Measurements from ENCODE around the gene CALCOCO2.
"Not testable (repeated sequence)": the region's sequence is repeated elsewhere in the genome, so short reads cannot be mapped to it uniquely, and the experiment has no call there.

The CALCOCO2 gene, protein sequence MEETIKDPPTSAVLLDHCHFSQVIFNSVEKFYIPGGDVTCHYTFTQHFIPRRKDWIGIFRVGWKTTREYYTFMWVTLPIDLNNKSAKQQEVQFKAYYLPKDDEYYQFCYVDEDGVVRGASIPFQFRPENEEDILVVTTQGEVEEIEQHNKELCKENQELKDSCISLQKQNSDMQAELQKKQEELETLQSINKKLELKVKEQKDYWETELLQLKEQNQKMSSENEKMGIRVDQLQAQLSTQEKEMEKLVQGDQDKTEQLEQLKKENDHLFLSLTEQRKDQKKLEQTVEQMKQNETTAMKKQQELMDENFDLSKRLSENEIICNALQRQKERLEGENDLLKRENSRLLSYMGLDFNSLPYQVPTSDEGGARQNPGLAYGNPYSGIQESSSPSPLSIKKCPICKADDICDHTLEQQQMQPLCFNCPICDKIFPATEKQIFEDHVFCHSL

DNA sequence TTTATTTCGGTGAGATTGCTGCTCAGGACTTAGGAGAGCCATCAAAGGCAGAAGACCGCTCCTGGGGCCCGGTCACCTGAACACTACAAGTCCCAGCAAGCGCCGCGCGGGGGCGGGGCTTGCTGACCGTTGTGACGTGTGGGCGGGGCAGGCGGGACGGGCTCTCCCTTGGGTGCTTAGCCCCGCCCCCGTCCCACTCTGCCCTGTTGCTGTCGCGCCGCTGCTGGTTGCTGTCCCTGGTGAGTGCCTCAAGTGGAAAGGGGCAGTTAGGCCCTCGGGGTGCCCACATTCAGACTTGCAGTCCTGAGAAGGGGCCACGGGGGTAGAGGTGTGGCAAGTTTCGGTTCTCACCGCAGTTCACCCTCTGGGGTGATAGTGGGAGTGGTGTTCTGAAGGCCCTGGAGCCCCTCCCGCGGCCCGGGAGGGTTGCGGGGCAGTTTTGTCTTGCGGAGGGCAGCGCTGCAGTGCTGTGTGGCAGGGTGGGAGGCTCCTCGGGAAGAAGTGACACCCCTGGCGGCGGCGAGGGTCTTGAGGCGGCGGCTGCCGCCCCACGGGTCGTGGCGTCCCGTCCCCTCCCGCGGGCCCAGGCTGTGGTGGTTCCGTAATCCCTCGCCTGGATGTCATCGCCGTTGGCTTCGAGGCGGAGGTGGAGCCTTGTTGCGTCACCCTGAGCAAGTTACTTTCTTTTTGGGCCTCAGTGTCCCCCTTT lies at the start of gene CALCOCO2:
TSS of gene CALCOCO2 (plus strand) at position 196 of the 709 bp plus-strand sequence. CDS start 10,673 bp downstream, outside the sequence.
- peak; percentile 94 for DNase-seq (ENCODE audit: low spot score)

DNA sequence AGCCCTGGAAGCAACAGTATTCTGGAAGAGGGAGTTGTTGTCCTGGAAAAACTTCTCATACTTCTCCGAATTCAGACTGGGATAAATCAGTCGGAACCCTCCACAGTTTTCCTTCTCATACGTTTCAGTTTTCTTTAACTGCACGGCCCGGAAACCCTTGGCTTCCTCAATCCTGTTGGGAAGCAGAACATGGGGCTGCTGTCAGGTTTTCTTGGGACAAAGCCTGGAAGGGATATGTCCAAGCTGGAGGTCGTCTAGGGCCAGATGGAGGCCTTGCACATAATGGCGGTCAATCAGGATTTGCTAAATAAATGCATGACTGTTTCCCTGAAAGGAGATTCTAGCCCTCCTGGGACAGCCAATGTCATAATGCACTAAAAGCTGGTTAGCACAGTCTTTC lies 43.0 kb upstream of the CALCOCO2 start:
- DNase-seq (ENCODE audit: low spot score): no peak

DNA sequence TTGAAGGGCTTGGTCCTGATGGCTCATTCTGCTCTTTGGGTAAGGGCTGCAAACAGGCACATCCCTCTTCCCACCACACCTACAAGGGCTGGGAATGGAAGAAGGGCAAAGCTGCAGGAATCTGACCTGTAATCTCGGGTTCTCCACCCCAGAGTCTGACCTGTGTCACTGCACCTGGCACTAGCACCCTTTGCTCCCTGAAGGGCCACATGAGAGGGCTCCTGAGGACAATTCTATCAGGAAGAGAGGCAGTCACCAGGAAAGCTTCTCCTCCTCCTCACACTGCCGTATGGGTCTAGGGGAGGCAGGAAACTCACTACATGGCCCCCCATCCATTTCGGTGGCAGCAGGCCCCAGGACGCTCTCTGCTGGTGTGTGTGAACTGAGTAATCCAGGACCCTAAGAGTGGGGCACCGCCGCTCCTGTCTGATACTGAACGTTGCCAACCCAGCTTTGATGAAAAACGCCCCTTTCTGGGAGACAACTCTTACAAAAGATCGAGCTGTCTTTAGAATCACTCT lies 40.2 kb upstream of the CALCOCO2 start:
- DNase-seq (ENCODE audit: low spot score): no peak

DNA sequence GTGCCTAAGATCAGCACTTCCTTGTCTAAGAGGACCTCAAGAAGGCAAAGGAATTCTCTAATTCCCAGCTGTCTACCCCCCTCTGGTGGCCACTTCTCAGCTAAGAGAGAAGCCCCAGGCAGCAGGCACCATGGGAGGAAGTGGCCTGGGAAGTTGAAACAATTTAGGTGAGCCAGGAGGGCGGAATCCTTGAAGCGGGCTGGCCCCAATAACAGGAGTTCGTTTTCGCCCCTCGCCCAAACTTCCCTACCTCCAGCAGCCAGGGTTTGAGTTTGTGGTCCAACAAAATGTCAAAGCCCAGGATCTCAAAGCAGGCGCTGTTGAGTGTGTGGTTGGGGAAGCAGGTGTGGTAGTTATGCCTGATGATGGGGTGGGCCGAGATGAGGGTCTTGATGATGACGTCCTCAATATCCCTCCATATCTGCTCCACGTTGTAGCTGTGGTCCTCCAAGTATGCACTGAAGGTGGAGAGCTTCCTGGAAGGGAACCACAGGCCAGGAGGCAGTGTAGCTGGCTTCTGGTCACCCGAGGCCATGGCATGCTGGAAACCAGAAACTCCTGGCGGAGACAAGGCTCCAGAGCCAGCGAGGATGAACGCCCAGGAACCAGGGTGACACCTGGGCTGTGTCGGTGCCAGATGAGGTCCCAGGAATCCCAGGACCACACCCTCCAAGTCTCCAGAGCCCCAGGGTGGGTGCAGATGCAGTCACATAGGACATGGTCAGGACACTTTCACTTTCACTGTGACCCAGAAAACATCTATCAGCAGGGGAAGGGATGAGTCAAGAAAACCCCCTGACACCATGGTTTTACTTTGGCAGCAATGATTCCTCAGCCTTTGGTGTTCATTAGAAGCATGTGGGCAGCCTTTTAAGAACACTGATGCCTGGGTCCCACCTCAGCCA lies 39.5 kb upstream of the CALCOCO2 start:
- DNase-seq (ENCODE audit: low spot score): peak; percentile 89

DNA sequence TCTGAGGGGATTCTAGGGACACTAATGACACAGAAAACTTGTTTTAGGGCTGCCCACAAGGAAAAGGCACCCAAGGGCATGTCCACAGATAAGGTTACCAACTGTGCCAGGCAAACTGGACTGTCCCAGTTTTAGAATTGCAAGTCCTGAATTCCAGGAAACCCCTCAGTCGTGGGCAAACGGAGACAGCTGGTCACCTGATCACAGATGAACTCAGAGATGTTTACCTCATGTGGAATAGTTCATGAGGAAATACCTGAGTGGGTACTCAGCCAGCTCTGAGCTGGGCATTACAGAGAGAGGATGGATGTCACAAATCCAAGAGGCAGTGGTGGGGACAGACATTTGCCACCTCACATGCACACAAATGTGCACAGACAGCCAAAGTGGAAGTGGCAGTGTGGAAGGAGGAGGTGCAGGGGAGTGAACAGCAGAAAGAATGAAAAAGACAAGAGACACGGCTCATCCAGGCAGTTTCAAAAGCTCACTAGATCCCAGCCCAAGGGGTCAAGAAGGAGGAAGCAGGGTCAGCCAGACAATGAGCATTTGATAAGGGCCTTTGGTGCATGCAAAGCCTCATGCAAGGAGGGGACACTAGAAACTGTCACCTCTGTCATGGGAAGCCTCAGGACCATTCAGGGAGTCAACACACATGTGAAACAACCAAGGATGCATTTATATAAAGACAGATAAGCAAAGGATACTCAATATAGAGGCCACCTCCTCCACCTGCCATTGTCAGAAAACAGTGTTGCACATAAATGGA lies 38.6 kb upstream of the CALCOCO2 start:
- no peak for DNase-seq (ENCODE audit: low spot score)

DNA sequence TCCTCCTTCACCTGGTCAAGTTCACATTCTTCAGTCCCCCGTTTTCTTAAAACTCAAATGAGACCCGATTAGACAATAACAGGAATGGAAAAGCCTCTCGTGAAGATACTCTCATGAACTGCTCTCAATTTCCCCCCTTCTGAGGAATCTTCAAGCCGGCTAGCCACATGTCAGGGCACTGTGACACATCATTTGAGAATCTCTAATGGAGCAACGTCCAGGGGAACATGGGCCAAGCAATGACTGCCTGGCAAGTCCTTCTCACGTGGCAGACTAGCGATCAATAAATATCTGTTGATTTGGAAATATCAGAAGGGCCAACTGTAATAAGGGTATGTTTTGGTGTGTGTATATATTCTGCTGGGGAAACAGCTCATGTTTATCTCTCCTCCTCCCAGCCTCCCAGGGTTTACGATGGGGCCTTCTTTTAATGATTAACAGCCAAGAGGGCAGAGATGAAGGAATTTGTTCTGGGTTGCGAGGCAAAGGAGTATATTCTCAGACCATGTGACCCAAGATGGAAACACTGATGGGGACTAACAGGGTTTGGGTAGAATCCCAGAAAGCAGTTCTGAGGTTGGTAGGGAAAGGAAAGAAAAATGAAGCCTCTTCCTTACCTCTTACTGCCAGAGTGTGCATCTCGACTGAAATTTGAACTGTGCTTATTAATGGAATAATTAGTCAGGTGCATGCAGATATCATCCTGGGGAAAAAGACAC lies 35.2 kb upstream of the CALCOCO2 start:
- peak; percentile 84 for DNase-seq (ENCODE audit: low spot score)

DNA sequence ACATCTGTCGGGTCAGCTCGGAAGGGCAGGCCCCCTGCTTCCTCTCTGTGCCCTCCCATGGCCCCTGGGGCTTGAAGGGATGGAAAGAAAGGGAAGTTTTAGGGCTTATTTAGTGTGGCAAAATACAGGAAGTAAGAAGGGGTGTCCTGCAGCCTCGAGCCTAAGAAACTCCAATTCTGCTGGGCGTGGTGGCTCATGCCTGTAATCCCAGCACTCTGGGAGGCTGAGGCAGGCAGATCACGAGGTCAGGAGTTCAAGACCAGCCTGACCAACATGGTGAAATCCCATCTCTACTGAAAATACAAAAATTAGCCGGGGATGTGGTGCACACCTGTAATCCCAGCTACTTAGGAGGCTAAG lies 34.7 kb upstream of the CALCOCO2 start:
- DNase-seq (ENCODE audit: low spot score): not testable (repeated sequence)

DNA sequence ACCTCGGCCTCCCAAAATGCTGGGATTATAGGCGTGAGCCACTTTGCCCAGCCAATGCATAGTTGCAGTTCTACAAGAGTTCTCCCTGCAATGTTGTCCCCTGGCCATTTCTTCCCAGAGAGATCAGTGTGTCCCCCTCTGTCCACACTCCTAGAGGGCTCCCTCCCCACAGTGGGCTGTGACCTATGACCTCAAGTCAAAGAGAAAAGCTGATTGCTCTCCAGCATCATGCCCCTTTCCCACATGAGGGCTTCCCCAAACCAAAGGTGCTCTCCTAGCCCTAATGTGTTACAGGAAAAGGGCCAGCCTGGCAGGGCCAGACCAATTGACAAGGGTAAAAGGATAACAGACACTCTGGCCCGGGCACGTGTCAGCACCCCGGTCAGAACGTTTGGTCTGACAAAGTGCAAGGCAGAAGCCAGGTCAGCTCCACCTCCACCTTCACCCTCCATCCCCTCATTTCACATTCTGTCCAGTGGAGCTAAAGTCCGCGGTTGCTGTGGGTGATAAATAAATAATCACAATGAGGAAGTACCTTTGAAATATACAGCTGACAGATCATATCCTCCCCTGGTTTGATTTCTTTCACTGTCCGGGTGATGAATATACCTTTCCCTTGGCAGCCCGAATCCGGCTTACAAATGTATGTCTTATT lies 31.6 kb upstream of the CALCOCO2 start:
- no peak for DNase-seq (ENCODE audit: low spot score)

DNA sequence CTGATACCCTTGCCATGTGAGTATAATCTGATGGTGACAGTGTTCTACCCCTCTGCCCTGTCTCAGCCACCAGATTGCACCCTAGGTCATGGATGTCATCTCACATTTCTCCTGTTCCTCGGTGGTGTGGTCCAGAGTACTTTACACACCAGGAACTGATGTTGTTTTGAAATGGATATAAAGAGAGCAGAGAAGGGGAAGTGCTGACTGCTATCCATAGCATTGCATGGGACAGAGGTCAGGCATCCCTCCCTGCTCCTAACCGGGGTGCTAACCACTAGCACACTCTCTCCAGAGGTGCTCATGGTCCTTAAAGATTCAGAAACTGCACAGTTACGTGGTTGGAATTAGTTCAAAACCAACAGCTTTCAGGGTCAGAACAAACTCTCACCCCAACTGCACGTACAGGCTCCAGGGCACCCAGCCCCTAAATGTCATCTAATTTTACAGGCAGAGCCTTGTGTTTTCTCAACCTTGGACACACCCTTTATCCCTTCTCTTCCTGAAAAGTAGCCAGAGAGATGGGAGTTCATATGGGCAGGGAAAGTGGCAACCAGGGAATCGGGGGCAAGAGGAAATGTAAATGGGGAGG lies 30.1 kb upstream of the CALCOCO2 start:
- DNase-seq (ENCODE audit: low spot score): no peak

DNA sequence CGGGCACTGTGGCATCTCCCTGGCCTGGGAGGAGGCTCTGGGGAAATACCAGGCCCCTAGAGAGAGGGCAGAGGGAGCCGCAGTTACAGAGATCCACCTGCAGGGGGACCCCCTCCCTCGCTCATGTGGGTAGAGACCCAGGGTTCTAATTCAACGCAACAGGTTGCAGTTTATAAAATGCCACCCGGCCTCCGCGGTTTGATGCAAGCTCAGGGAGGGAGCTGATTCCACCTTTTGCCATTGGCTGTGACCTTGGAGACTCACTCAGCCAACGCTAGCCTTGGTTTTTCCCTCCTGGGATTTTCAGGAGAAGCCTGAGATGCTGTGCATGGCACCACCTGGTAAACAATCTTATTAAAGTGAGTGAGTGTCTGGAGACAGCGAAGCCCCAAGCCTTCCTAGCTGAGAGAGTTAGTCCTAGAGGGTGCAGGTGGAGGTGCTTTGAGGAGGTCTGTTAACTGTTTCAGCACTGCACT lies 25.9 kb upstream of the CALCOCO2 start:
- peak; percentile 63 for DNase-seq (ENCODE audit: low spot score)

DNA sequence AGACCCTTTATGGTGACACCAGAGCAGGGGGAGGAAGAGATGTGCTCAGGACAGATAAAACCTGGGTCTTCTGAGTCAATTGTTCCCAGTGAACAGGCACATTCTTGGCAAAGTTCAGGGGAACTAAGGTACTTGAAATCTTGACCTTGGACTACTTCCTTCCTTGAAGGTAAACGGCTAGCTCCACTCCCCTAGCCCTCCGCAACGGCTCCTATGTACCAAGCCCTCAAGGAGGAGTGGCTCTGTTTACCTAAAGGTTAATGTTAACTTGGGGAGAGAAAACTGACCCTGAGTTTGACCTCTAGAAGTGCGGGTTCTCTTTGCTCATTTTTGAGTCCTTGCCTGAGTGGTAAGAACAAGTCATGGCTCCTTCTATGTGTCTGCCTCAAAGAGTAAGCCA lies 21.7 kb upstream of the CALCOCO2 start:
- DNase-seq (ENCODE audit: low spot score): peak; percentile 63

DNA sequence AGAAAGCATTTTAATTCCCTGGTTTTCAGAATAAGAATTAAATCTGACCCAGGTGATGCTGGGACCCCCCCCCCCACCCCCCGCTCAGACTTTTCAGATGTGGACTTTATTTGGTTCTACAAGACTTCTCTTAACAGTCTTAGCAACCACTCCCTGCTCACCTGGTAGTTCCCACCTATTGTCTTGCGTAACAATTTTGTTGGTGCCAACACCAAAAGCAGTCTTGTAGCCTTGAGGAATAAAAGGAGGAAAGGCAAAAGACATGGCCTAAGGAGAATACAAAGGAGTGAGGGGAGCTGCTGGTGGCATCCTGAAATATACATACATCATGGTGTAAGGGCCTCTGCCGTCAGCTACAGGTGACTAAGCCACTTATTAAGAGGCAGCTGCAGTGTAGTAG lies 18.8 kb upstream of the CALCOCO2 start:
- no peak for DNase-seq (ENCODE audit: low spot score)

DNA sequence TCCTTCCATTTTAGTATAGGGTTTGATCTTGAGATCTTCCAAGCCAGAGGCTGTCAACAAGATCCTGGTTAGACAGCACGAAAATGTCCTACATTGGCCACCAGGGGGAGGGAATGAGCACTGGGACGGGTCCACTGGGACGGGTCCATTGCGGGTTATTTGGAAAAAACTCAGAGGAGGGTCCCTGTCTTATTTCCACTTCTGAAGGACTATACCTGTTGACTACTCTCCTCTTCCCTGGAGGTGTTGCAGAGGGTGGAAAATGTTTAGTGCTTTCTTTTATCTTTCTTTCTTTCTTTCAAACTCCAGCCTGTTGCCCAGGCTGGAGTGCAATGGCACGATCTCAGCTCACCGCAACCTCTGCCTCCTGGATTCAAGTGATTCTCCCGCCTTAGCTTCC lies 16.3 kb upstream of the CALCOCO2 start:
- DNase-seq (ENCODE audit: low spot score): peak; percentile 62

DNA sequence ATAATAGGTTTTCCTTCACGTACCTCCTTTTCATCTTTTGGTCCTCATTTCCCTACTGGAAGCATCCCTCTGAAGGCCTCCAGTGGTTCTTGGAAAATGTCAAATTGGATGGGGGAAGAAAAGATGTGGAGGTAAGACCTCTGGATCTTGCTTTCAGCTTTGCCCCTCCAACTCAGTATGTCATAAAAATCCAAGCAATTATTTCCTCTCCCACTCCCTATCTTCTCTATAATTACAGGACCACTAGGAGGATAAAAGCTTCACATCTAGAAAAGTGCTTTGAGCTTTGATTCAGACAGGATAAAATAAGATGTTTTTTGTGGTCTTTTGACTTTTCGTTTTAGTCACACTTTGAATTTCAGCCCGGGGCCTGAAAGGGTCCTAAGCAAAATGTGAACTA lies 15.5 kb upstream of the CALCOCO2 start:
- DNase-seq (ENCODE audit: low spot score): no peak

DNA sequence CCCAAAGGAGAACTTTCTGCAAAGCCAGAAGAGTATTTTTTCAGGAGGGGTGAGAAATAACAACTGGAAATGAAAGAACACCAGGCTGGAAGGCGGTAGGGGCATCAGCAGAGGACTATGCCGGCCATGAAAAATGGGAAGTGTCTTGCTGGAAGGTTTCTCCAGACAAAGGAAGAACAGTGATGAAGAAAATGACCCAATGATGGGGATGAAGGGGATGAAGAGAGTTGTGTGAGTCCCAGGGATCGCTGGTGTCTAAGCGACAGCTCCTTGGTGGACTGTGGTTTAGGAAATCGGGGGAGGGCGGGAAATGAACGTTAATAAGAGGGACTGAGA lies 14.4 kb upstream of the CALCOCO2 start:
- no peak for DNase-seq (ENCODE audit: low spot score)

DNA sequence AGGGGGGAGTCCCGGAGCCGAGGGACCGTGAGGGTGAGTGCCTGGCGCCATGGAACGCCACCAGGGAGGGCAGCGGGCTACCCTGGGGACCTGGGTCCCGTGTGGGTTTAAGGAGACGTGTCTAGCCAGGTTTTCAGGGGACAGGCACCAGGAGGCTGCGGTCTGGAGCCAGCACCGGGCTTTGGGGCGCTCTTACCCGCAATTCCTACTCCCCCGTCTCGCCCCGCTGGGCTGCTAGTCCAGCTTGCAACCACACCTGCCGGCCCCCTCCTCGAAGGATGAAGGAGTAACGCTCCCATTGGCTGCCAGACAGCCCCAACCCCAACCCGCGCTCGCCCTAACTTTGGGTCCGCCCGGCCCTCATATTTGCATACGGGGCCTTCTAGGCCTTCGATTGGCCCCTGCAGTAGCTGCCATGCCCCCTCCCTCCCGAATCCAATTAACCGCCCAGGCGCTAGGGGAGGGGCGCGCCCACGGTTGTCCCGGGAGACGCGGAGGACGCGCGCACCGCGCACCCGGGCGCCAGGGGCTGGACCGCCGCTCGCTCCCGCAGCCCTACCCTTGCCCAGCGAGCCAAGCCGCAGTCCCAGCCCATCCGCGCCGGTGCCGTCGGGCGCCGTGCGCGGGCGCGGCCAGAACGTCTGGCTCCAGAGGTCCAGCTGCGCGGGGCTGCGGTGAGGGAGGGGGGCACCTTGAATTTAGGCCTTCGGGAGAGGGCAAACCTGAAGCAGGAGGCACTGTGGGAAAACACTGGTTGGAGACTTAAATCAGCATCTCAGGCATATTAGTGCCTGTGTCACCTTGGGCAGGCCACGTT lies 13.9 kb upstream of the CALCOCO2 start, which contains the start of gene TTLL6:
TSS of gene TTLL6 (minus strand) at position 456 of the 817 bp plus-strand sequence. CDS start at position 299, 157 bp downstream.
- DNase-seq (ENCODE audit: low spot score): peak; percentile 85

DNA sequence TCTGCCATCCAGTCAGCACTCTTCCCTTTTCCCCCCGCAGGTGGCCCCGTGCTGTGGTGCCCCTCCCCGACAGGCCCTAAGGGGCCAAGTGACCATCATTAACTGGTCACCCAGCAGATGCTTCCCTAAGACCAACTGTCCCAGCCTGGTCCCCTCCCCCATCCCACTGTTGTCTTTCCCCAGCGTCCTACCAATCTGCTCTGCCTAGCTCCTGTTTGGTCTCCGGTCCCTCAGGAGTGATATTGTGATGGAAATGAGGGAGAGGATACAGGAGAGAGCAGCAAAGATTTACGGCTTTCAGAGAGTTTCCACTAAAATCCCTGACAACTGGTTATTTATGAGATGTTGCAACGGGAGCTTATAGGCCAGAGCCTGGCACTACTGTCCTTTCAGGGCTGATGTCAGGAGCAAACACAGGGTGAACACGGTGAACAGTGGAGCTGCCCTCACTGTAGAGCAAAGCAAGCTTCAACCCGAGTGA lies 12.4 kb upstream of the CALCOCO2 start:
- no peak for DNase-seq (ENCODE audit: low spot score)

DNA sequence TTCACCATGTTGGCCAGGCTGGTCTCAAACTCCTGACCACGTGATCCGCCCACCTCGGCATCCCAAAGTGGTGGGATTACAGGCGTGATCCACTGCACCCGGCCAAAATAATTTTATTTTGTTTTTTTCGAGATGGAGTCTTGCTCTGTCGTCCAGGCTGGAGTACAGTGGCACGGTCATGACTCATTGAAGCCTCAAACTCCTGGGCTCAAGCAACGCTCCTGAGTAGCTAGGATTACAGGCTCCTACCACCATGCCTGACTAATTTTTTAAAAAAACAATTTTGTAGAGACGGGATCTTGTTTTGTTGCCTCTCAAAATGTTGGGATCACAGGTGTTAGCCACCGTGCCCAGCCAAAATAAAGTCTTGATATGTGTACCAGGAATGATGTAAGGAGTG lies 11.4 kb upstream of the CALCOCO2 start:
- no peak for DNase-seq (ENCODE audit: low spot score)

DNA sequence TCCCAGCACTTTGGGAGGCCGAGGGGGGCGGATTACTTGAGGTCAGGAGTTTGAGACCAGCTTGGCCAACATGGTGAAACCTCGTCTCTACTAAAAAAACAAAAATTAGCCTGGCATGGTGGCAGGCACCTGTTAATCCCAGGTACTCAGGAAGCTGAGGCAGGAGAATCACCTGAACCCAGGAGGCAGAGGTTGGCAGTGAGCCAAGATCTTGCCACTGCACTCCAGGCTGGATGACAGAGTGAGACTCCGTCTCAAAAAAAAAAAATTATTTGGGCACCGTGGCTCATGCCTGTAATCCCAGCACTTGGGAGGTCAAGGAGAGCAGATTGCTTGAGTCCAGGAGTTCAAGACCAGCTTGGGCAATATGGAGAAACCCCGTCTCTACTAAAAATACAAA lies 9.9 kb upstream of the CALCOCO2 start:
- DNase-seq (ENCODE audit: low spot score): not testable (repeated sequence)

Measured in LoVo (cell line).